NCI-H1436 (cell line): ENCODE results near the gene LRRTM2.

Experiments
- DNase-seq: peaks from one replicate; lab custom pipeline; 2025; lab: John Stamatoyannopoulos, UW

The LRRTM2 gene

GRCh38 chr5:138883211-138883610 is 8.1 kb upstream of the LRRTM2 start:
- no peak for DNase-seq

- DNase-seq: no peak
These were observed 3.5 kb upstream of the LRRTM2 start for GRCh38 chr5:138878437-138879235.

GRCh38 chr5:138876811-138877210 is 1.7 kb upstream of the LRRTM2 start:
- DNase-seq: no peak

- no peak for DNase-seq
These were observed 811 bp upstream of the LRRTM2 start for GRCh38 chr5:138875946-138876345.

GRCh38 chr5:138875552-138875875 is 379 bp upstream of the LRRTM2 start:
- DNase-seq: no peak

GRCh38 chr5:138874241-138874640 is 894 bp downstream of the LRRTM2 start:
- DNase-seq: no peak

GRCh38 chr5:138873466-138874221 is 1.5 kb downstream of the LRRTM2 start:
- no peak for DNase-seq

- DNase-seq: no peak
These were observed 2.2 kb downstream of the LRRTM2 start for GRCh38 chr5:138872841-138873465.

- no peak for DNase-seq
These were observed 4.5 kb downstream of the LRRTM2 start for GRCh38 chr5:138870611-138871010.

GRCh38 chr5:138869763-138870500 is 5.2 kb downstream of the LRRTM2 start:
- DNase-seq: no peak

- DNase-seq: no peak
These were observed 6.1 kb downstream of the LRRTM2 start for GRCh38 chr5:138869038-138869437.

- DNase-seq: no peak
These were observed 8.1 kb downstream of the LRRTM2 start for GRCh38 chr5:138867011-138867410.

- no peak for DNase-seq
These were observed 22.0 kb downstream of the LRRTM2 start for GRCh38 chr5:138853132-138853531.

GRCh38 chr5:138850865-138851435 is 24.2 kb downstream of the LRRTM2 start:
- no peak for DNase-seq

GRCh38 chr5:138849882-138850281 is 25.3 kb downstream of the LRRTM2 start:
- DNase-seq: no peak

- DNase-seq: no peak
These were observed 25.7 kb downstream of the LRRTM2 start for GRCh38 chr5:138849439-138849838.

GRCh38 chr5:138844812-138845513 is 30.2 kb downstream of the LRRTM2 start:
- DNase-seq: no peak

GRCh38 chr5:138844125-138844461 is 31.0 kb downstream of the LRRTM2 start:
- no peak for DNase-seq

GRCh38 chr5:138843316-138844124 is 31.6 kb downstream of the LRRTM2 start:
- no peak for DNase-seq

- no peak for DNase-seq
These were observed 33.6 kb downstream of the LRRTM2 start for GRCh38 chr5:138841531-138841930.

- DNase-seq: no peak
These were observed 35.0 kb downstream of the LRRTM2 start for GRCh38 chr5:138840103-138840502.
